Neural cell (in vitro differentiated cells): ENCODE data around the gene DCAF11.

Source experiments
- CTCF ChIP-seq: fragments of 450-650 bp; IDR thresholded peaks from 2 replicates; pipeline ENCODE4 v1.5.1; 2014; ENCODE audit warnings: antibody characterized with exemption, mild to moderate bottlenecking, moderate library complexity; ENCODE audit not compliant: poor library complexity, severe bottlenecking
- POLR2AphosphoS5 ChIP-seq: IDR thresholded peaks from 2 replicates; pipeline ENCODE4 v1.6.1; 2012
- SMC3 ChIP-seq: fragments of 450-650 bp; conservative IDR thresholded peaks from 2 replicates; pipeline ENCODE4 v1.6.1; 2014; ENCODE audit warnings: antibody characterized with exemption, mild to moderate bottlenecking, moderate library complexity; ENCODE audit not compliant: poor library complexity

GRCh38 chr14:24113379-24113800, 1.2 kb upstream of the DCAF11 start:
- TF ChIP-seq CTCF (no peak), POLR2AphosphoS5 (no peak), SMC3 (no peak)
